HepG2 (cell line): ENCODE data around the gene PPA1. TPM values are rescaled to one million over a fixed set of nuclear protein-coding genes. Genes with fewer than 3 reads are reported as not detected.

Experiments used
- ATAC-seq: fragments of 200-7000 bp; cut with Tn5 transposase; 3 replicates; pipeline ENCODE4 v1.9.1; 2020; ENCODE audit warnings: mild to moderate bottlenecking, moderate library complexity
- BruUV-seq: library from RNA; stranded (reverse); fragments of 400-500 nt; replicated peaks from 2 replicates; lab custom pipeline; 2021; lab: Mats Ljungman, UMichigan
- CTCF ChIA-PET: fragments of 300-600 bp; formaldehyde crosslinking; extraction: SDS; loops from one replicate; lab custom pipeline; 2021; ENCODE audit warnings: low total read pairs, inconsistent platforms, low intra/inter-chr PET ratio; lab: Yijun Ruan, JAX
- POLR2A ChIA-PET: fragments of 350-600 bp; sonication (Branson Sonifier 250); formaldehyde crosslinking; loops from one replicate; lab custom pipeline; 2020; ENCODE audit warnings: antibody characterized with exemption, inconsistent platforms; lab: Yijun Ruan, JAX
- DNase-seq: peaks from one replicate; pipeline ENCODE4 v3.0.0-alpha.2; 2015; ENCODE audit warnings: low spot score
- FAIRE-seq: peaks from 3 replicates; lab custom pipeline; 2011; peaks lifted over from hg19 to GRCh38; lab: Jason Lieb, UNC
- H2AFZ ChIP-seq: one replicate; pipeline ENCODE4 v1.6.1; 2011; ENCODE audit warnings: low read length, inconsistent platforms
- H3K27ac ChIP-seq: fragments of 300-600 bp; 3 replicates; pipeline ENCODE4 v1.8.0; 2011; ENCODE audit warnings: mixed run types, mild to moderate bottlenecking, mixed read lengths, low read length, inconsistent platforms; ENCODE audit not compliant: insufficient read depth; ENCODE audit errors: extremely low read length
- H3K27me3 ChIP-seq, 2 experiments: fragments of 200-600 bp in 1 of 2; 2 replicates in 1 of 2; 3 replicates in 1 of 2; pipeline versions ENCODE4 v1.6.0 to v1.8.0; 2011; ENCODE audit warnings: low read length in 2 of 2, mild to moderate bottlenecking in 2 of 2, moderate library complexity in 2 of 2, inconsistent platforms in 1 of 2; ENCODE audit not compliant: insufficient read depth in 2 of 2, control insufficient read depth in 1 of 2
- H3K36me3 ChIP-seq, 2 experiments: fragments of 200-600 bp in 1 of 2; replicated peaks in 1 of 2; 2 replicates in 1 of 2; 3 replicates in 1 of 2; pipeline versions ENCODE4 v1.5.1 to v1.8.0; 2011; ENCODE audit warnings: low read length in 2 of 2, inconsistent platforms in 1 of 2; ENCODE audit not compliant: insufficient read depth in 2 of 2, control insufficient read depth in 1 of 2
- H3K4me1 ChIP-seq: 2 replicates; pipeline ENCODE4 v1.5.1; 2012; ENCODE audit warnings: low read length, inconsistent platforms; ENCODE audit not compliant: insufficient read depth
- H3K4me2 ChIP-seq: 2 replicates; pipeline ENCODE4 v1.6.0; 2011; ENCODE audit warnings: low read depth, low read length, inconsistent platforms
- H3K4me3 ChIP-seq, 3 experiments: fragments of 200-600 bp in 1 of 3; sonication (generic), shearing (Covaris generic) in 1 of 3; replicated peaks in 1 of 3; 2 replicates each; pipeline ENCODE4 v1.5.1; 2011 to 2016; ENCODE audit warnings: low read length in 3 of 3, inconsistent platforms in 2 of 3, low read depth in 2 of 3, mild to moderate bottlenecking in 2 of 3, control low read depth in 1 of 3, mixed read lengths in 1 of 3; ENCODE audit not compliant: insufficient read depth in 1 of 3
- H3K79me2 ChIP-seq: one replicate; pipeline ENCODE4 v1.6.1; 2011; ENCODE audit warnings: low read length, inconsistent platforms; ENCODE audit not compliant: insufficient read depth
- H3K9ac ChIP-seq: 2 replicates; pipeline ENCODE4 v1.6.0; 2011; ENCODE audit warnings: mild to moderate bottlenecking, low read depth, low read length, inconsistent platforms; ENCODE audit not compliant: insufficient read depth
- H3K9me3 ChIP-seq: 2 replicates; pipeline ENCODE4 v1.5.1; 2012; ENCODE audit warnings: mild to moderate bottlenecking, low read length
- H4K20me1 ChIP-seq: 2 replicates; pipeline ENCODE4 v1.6.0; 2011; ENCODE audit warnings: inconsistent platforms, mild to moderate bottlenecking, low read length, moderate library complexity; ENCODE audit not compliant: insufficient read depth
- FOXO4 ChIP-seq: sonication (generic); formaldehyde crosslinking; conservative IDR thresholded peaks from 2 replicates; pipeline ENCODE4 v1.8.1; 2023; ENCODE audit warnings: missing genetic modification reagents
- FOXP4 ChIP-seq: sonication (generic); formaldehyde crosslinking; IDR thresholded peaks from 2 replicates; pipeline ENCODE4 v1.4.0; 2020; ENCODE audit warnings: missing genetic modification reagents
- GLI4 ChIP-seq: sonication (generic); formaldehyde crosslinking; IDR thresholded peaks from 2 replicates; pipeline ENCODE4 v1.5.1; 2020; ENCODE audit warnings: missing genetic modification reagents, mild to moderate bottlenecking, moderate library complexity, borderline replicate concordance
- HNF4G ChIP-seq, 2 experiments: sonication (generic) in 1 of 2; formaldehyde crosslinking in 1 of 2; IDR thresholded peaks; 2 replicates each; pipeline versions ENCODE4 v1.4.0 to v1.6.1; 2011 to 2020; ENCODE audit warnings: borderline replicate concordance in 2 of 2, low read depth in 2 of 2, mild to moderate bottlenecking in 2 of 2, low read length in 1 of 2, missing genetic modification reagents in 1 of 2, moderate library complexity in 1 of 2
- IKZF1 ChIP-seq: fragments of 450-650 bp; IDR thresholded peaks from 2 replicates; pipeline ENCODE4 v1.7.1; 2016
- KDM3A ChIP-seq: IDR thresholded peaks from 2 replicates; pipeline ENCODE4 v1.6.1; 2018; ENCODE audit warnings: low read depth, missing compliant biosample characterization
- MIER2 ChIP-seq: IDR thresholded peaks from 2 replicates; pipeline ENCODE4 v1.6.1; 2016; ENCODE audit warnings: missing biosample characterization, missing genetic modification reagents
- MXD3 ChIP-seq: IDR thresholded peaks from 2 replicates; pipeline ENCODE4 v1.6.1; 2016; ENCODE audit warnings: mild to moderate bottlenecking, missing biosample characterization, missing genetic modification reagents
- PITX1 ChIP-seq: sonication (generic); formaldehyde crosslinking; IDR thresholded peaks from 2 replicates; pipeline ENCODE4 v1.5.1; 2020; ENCODE audit warnings: mild to moderate bottlenecking, missing genetic modification reagents
- PRDM10 ChIP-seq: sonication (generic); formaldehyde crosslinking; IDR thresholded peaks from 2 replicates; pipeline ENCODE4 v1.4.0; 2020; ENCODE audit warnings: low read depth, missing genetic modification reagents
- TOE1 ChIP-seq: sonication (generic); formaldehyde crosslinking; IDR thresholded peaks from 2 replicates; pipeline ENCODE4 v1.4.0; 2020; ENCODE audit warnings: mild to moderate bottlenecking, missing genetic modification reagents
- ZNF10 ChIP-seq: sonication (generic); formaldehyde crosslinking; IDR thresholded peaks from 2 replicates; pipeline ENCODE4 v1.4.0; 2020; ENCODE audit warnings: mild to moderate bottlenecking, low read depth, missing genetic modification reagents, borderline replicate concordance
- ZNF674 ChIP-seq: sonication (generic); formaldehyde crosslinking; IDR thresholded peaks from 2 replicates; pipeline ENCODE4 v1.5.0; 2020; ENCODE audit warnings: low read depth, mild to moderate bottlenecking, missing genetic modification reagents
- ZNF75D ChIP-seq: sonication (generic); formaldehyde crosslinking; IDR thresholded peaks from 2 replicates; pipeline ENCODE4 v1.8.1; 2023; ENCODE audit warnings: missing genetic modification reagents, mild to moderate bottlenecking, borderline replicate concordance
- WGBS: methylation state at CpG from one replicate; pipeline ENCODE4 v1.1.6; 2017; ENCODE audit warnings: low lambda C conversion rate; 5-methylcytosine and 5-hydroxymethylcytosine counted together
- in situ Hi-C: cut with HindIII; loops from 2 replicates; pipeline ENCODE4 v1.10.0; 2017; ENCODE audit warnings: low pct_unique_long_range_greater_than_20kb; ENCODE audit not compliant: extremely low pct_ligation_motif_present
- intact Hi-C: fragments of 100-400 bp; cut with micrococcal nuclease; formaldehyde crosslinking; loops from one replicate; pipeline ENCODE4 v1.10.0; 2022; ENCODE audit not compliant: unreplicated experiment
- polyA plus RNA-seq, 8 experiments: library from polyadenylated mRNA; depleted of rRNA in 3 of 8; stranded (reverse) in 7 of 8; unstranded in 1 of 8; fragments of >200 nt; fragmentation: Illumina TruSeq in 4 of 8; extraction: Trizol in 4 of 8; gene quantifications; 2 replicates each; pipeline versions ENCODE4 v1.2.1 to v1.2.3, GENCODE V29; 2011 to 2016; ENCODE audit warnings: low read depth in 4 of 8, missing spikeins in 1 of 8, mixed read lengths in 1 of 8; ENCODE audit not compliant: insufficient read depth in 1 of 8
- total RNA-seq, 5 experiments: library from RNA; depleted of rRNA; stranded (reverse); fragments of >200 nt; fragmentation: Illumina TruSeq; extraction: Trizol; gene quantifications; 2 replicates each; pipeline ENCODE4 v1.2.3, GENCODE V29; 2016; ENCODE audit warnings: low read depth in 1 of 5

The PPA1 gene
- total and polyA plus RNA-seq, 2 of the 13 experiments (the other 11 are each of a cell fraction or from before 2014, with no cell fraction given), result 136 to 250 TPM

GRCh38 chr10:70234668-70235447, 1.6 kb upstream of the PPA1 start (continued):
- TF ChIP-seq PRDM10 (CRISPR knock-in tag) (no peak), GLI4 (CRISPR knock-in tag) (no peak), TOE1 (no peak), FOXP4 (CRISPR knock-in tag) (no peak)

- TF ChIP-seq ZNF674 (CRISPR knock-in tag), result no peak
- no peak for TF ChIP-seq KDM3A
- TF ChIP-seq HNF4G (IDR thresholded peaks at IDR 0.05; ENCODE audit: borderline replicate concordance, low read depth, low read length), result no peak
- TF ChIP-seq HNF4G (CRISPR knock-in tag; IDR thresholded peaks at IDR 0.05; ENCODE audit: borderline replicate concordance, low read depth), result 0 out of 2 replicates have a peak, but pooled peaks have one; percentile 2
- TF ChIP-seq IKZF1, result no peak
- TF ChIP-seq MIER2, result peak; percentile 0; the same call in 1 of the 2 replicates
- TF ChIP-seq PITX1 (CRISPR knock-in tag), result no peak
- no peak for TF ChIP-seq MXD3 (CRISPR knock-in tag)
- TF ChIP-seq ZNF75D (CRISPR knock-in tag), result no peak
- TF ChIP-seq ZNF10, result no peak
- TF ChIP-seq FOXO4, result 0 out of 2 replicates have a peak, but pooled peaks have one; percentile 6
- BruUV-seq, result no TSS peak
- Histone ChIP-seq H4K20me1 (0 out of 2 replicates have a peak, but pooled peaks cover 7% of the 10 kb centered on the region), H3K27ac (peak overlapping the region; percentile 92), H3K9me3 (no peaks in the 10 kb centered on the region), H2AFZ (peak overlapping the region; percentile 100), H3K36me3 (peaks cover 0 to 13% of the 10 kb centered on the region in 2 experiments; a peak in 4 of 5 replicates), H3K4me2 (peak overlapping the region; percentile 100), H3K4me3 (peak overlapping the region; percentile 54 to 86 (median 61)), H3K27me3 (no peaks in the 10 kb centered on the region; a peak in 1 of 5 replicates), H3K79me2 (peaks cover 34% of the 10 kb centered on the region), H3K9ac (peak overlapping the region; percentile 87), H3K4me1 (peaks cover 63% of the 10 kb centered on the region)
- WGBS, result 18% methylated on average over 8 of the region's 8 CpGs
- intact Hi-C loops, result no loop called here
- in situ Hi-C loops, result no loop called here
- ATAC-seq (no peak), FAIRE-seq (no peak), DNase-seq (no peak)
- ChIA-PET POLR2A (interaction anchor here (0.6 to 3.0 kb wide), 19 partner anchors 10 to 208 kb away, joined by 3 to 22 read pairs (median 5); partner anchors contain the start of genes EIF4EBP2, SAR1A and TYSND1), CTCF (no interaction called here)
These were observed 691 bp upstream of the PPA1 start for GRCh38 chr10:70233939-70234300.
